GM12878 (cell line): ENCODE results near the gene PDZRN4. TPM values are rescaled to one million over a fixed set of nuclear protein-coding genes. Genes with fewer than 3 reads are reported as not detected.

Experiments
- ATAC-seq: fragments of 200-7000 bp; cut with Tn5 transposase; 3 replicates; pipeline ENCODE4 v1.9.1; 2020; ENCODE audit warnings: mild to moderate bottlenecking, moderate library complexity
- BruUV-seq: library from RNA; stranded (reverse); fragments of 400-500 nt; replicated peaks from 2 replicates; lab custom pipeline; 2021; lab: Mats Ljungman, UMichigan
- CTCF ChIA-PET: fragments of 300-600 bp; sonication (Branson Sonifier 250); formaldehyde crosslinking; extraction: SDS; loops from one replicate; lab custom pipeline; 2021; ENCODE audit warnings: inconsistent platforms; lab: Yijun Ruan, JAX
- POLR2A ChIA-PET: fragments of 350-600 bp; formaldehyde crosslinking; extraction: SDS; loops from one replicate; lab custom pipeline; 2021; ENCODE audit warnings: inconsistent platforms; lab: Charles Lee
- RAD21 ChIA-PET: fragments of 300-600 bp; sonication (Branson Sonifier 250); formaldehyde crosslinking; loops from one replicate; lab custom pipeline; 2023; ENCODE audit warnings: antibody characterized with exemption; ENCODE audit not compliant: unreplicated experiment; lab: Charles Lee
- SMC1A ChIA-PET: fragments of 300-600 bp; sonication (Branson Sonifier 250); formaldehyde crosslinking; loops from one replicate; lab custom pipeline; 2023; ENCODE audit not compliant: unreplicated experiment, uncharacterized antibody; lab: Charles Lee
- DNase-seq: peaks from one replicate; pipeline ENCODE4 v3.0.0-alpha.2; 2011; ENCODE audit warnings: low read depth, low spot score
- FAIRE-seq: peaks from 3 replicates; lab custom pipeline; 2011; peaks lifted over from hg19 to GRCh38; lab: Jason Lieb, UNC
- H2AFZ ChIP-seq: 2 replicates; pipeline ENCODE4 v1.6.0; 2011; ENCODE audit warnings: low read depth, low read length, control low read depth; ENCODE audit not compliant: control insufficient read depth
- H3K27ac ChIP-seq: 2 replicates; pipeline ENCODE4 v1.5.1; 2011; ENCODE audit warnings: control low read depth; ENCODE audit not compliant: control insufficient read depth, insufficient read depth
- H3K27me3 ChIP-seq, 2 experiments: replicated peaks in 1 of 2; 2 replicates each; pipeline versions ENCODE4 v1.6.0 to v1.6.1; 2011; ENCODE audit warnings: low read length in 1 of 2; ENCODE audit not compliant: control insufficient read depth in 2 of 2, insufficient read depth in 2 of 2
- H3K36me3 ChIP-seq, 2 experiments: 2 replicates each; pipeline ENCODE4 v1.5.1; 2011; ENCODE audit warnings: low read length in 1 of 2; ENCODE audit not compliant: control insufficient read depth in 2 of 2, insufficient read depth in 2 of 2
- H3K4me1 ChIP-seq: 2 replicates; pipeline ENCODE4 v1.6.1; 2011; ENCODE audit warnings: mild to moderate bottlenecking, low read length, moderate library complexity, mixed read lengths; ENCODE audit not compliant: control insufficient read depth, insufficient read depth
- H3K4me2 ChIP-seq: 2 replicates; pipeline ENCODE4 v1.6.0; 2011; ENCODE audit warnings: control low read depth; ENCODE audit not compliant: control insufficient read depth, insufficient read depth
- H3K4me3 ChIP-seq: fragments of 200-600 bp; sonication (generic); 2 replicates; pipeline ENCODE4 v1.5.1; 2016
- H3K79me2 ChIP-seq: 2 replicates; pipeline ENCODE4 v1.6.0; 2011; ENCODE audit warnings: low read length; ENCODE audit not compliant: control insufficient read depth, insufficient read depth
- H3K9ac ChIP-seq: 2 replicates; pipeline ENCODE4 v1.8.0; 2011; ENCODE audit warnings: low read length, control low read depth, mixed read lengths; ENCODE audit not compliant: control insufficient read depth, insufficient read depth
- H3K9me3 ChIP-seq: replicated peaks from 3 replicates; pipeline ENCODE4 v1.5.1; 2011; ENCODE audit warnings: mild to moderate bottlenecking, low read length; ENCODE audit not compliant: control insufficient read depth, insufficient read depth
- H4K20me1 ChIP-seq: 2 replicates; pipeline ENCODE4 v1.6.0; 2011; ENCODE audit not compliant: control insufficient read depth, insufficient read depth
- EP300 ChIP-seq, 2 experiments: fragments of 150-350 bp in 1 of 2; IDR thresholded peaks; 2 replicates each; pipeline ENCODE4 v1.6.1; 2011 to 2012; ENCODE audit warnings: low read depth in 2 of 2, low read length in 2 of 2, borderline replicate concordance in 1 of 2, improper control_type of control experiment in 1 of 2, inconsistent platforms in 1 of 2; ENCODE audit not compliant: control insufficient read depth in 1 of 2
- GATAD2B ChIP-seq: fragments of 450-650 bp; conservative IDR thresholded peaks from 2 replicates; pipeline ENCODE4 v1.6.1; 2017; ENCODE audit warnings: low read depth, mild to moderate bottlenecking, moderate library complexity
- MEF2B ChIP-seq: fragments of 450-650 bp; IDR thresholded peaks from 2 replicates; pipeline ENCODE4 v1.6.1; 2018; ENCODE audit warnings: mild to moderate bottlenecking, moderate library complexity; ENCODE audit not compliant: partially characterized antibody, poor library complexity, severe bottlenecking
- NFYA ChIP-seq: IDR thresholded peaks from 2 replicates; pipeline ENCODE4 v1.6.1; 2011; ENCODE audit warnings: low read depth, mild to moderate bottlenecking, low read length, improper control_type of control experiment, borderline replicate concordance
- POLR2AphosphoS2 ChIP-seq: IDR thresholded peaks from 2 replicates; pipeline ENCODE4 v1.6.1; 2011; ENCODE audit warnings: low read depth, mild to moderate bottlenecking, low read length, improper control_type of control experiment, moderate library complexity
- SIN3A ChIP-seq: IDR thresholded peaks from 2 replicates; pipeline ENCODE4 v1.6.1; 2012; ENCODE audit warnings: low read depth, low read length, improper control_type of control experiment
- ZBTB33 ChIP-seq: fragments of 450-650 bp; IDR thresholded peaks from 2 replicates; pipeline ENCODE4 v1.6.1; 2017; ENCODE audit warnings: mild to moderate bottlenecking
- WGBS: methylation state at CpG from one replicate; pipeline ENCODE4 v1.1.6; 2016; ENCODE audit warnings: low lambda C conversion rate; ENCODE audit not compliant: insufficient replicate concordance, insufficient coverage; ENCODE audit errors: missing lambda C conversion rate; 5-methylcytosine and 5-hydroxymethylcytosine counted together
- in situ Hi-C: fragments of 300-500 bp; cut with MboI; formaldehyde crosslinking; loops from 9 replicates; pipeline ENCODE4 v1.14.3; 2018; ENCODE audit warnings: mixed read lengths
- intact Hi-C: fragments of 100-400 bp; cut with micrococcal nuclease; formaldehyde crosslinking; loops from one replicate; pipeline ENCODE4 v1.14.2; 2022; ENCODE audit not compliant: unreplicated experiment
- polyA plus RNA-seq, 11 experiments: library from polyadenylated mRNA; depleted of rRNA in 4 of 11; unstranded in 6 of 11; stranded (reverse) in 5 of 11; fragments of >200 nt; fragmentation: Nextera tagmentation in 4 of 11; fragmentation: Illumina TruSeq in 1 of 11; extraction: Ambion mirVana in 4 of 11; extraction: Trizol in 1 of 11; gene quantifications; 1 replicate in 1 of 11; 2 replicates in 10 of 11; pipeline versions ENCODE4 v1.2.1 to v1.2.3, GENCODE V29; 2011 to 2016; ENCODE audit warnings: inconsistent platforms in 2 of 11, missing spikeins in 2 of 11, low read depth in 1 of 11
- total RNA-seq, 4 experiments: library from RNA; depleted of rRNA in 3 of 4; stranded (reverse); fragments of >200 nt in 3 of 4; fragmentation: Illumina TruSeq in 1 of 4; extraction: Trizol in 1 of 4; gene quantifications; 2 replicates each; pipeline versions ENCODE4 v1.2.1 to v1.2.3, GENCODE V29; 2013 to 2021
- TF ChIP-seq, protein P1 (sequence below): fragments of 450-650 bp; IDR thresholded peaks from 2 replicates; pipeline ENCODE4 v1.6.1; 2016; ENCODE audit warnings: mild to moderate bottlenecking

The PDZRN4 gene
- total and polyA plus RNA-seq, 10 of the 15 experiments (the other 5 are each of a cell fraction or from before 2014, with no cell fraction given), result 0.03 TPM; not detected in 9

- TF ChIP-seq NFYA (no peak), MEF2B (no peak), GATAD2B (no peak), POLR2AphosphoS2 (no peak), ZBTB33 (no peak), EP300 (IDR thresholded peaks at IDR 0.05; ENCODE audit: borderline replicate concordance in 1 of 2, control insufficient read depth in 1 of 2, low read depth in 2 of 2, low read length in 2 of 2) (no peak), SIN3A (no peak)
- TF ChIP-seq, protein P1, sequence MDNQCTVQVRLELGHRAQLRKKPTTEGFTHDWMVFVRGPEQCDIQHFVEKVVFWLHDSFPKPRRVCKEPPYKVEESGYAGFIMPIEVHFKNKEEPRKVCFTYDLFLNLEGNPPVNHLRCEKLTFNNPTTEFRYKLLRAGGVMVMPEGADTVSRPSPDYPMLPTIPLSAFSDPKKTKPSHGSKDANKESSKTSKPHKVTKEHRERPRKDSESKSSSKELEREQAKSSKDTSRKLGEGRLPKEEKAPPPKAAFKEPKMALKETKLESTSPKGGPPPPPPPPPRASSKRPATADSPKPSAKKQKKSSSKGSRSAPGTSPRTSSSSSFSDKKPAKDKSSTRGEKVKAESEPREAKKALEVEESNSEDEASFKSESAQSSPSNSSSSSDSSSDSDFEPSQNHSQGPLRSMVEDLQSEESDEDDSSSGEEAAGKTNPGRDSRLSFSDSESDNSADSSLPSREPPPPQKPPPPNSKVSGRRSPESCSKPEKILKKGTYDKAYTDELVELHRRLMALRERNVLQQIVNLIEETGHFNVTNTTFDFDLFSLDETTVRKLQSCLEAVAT, result no peak
- FAIRE-seq, result no peak
- no peak for ATAC-seq
Measured at GRCh38 chr12:41512497-41512896, 324.4 kb downstream of the PDZRN4 start.

More at GRCh38 chr12:41512497-41512896, 324.4 kb downstream of the PDZRN4 start:
- intact Hi-C loops, result loop anchor here (10.0 kb wide), 1 partner anchor 512 kb away; no protein-coding TSS in a partner anchor
- H3K9ac ChIP-seq, result no peak overlapping the region
- 100% methylated on average over 2 of the region's 2 CpGs for WGBS
- SMC1A ChIA-PET, result interaction anchor here (1.0 kb wide), 1 partner anchor 8 kb away, joined by 3 read pairs; no protein-coding TSS in a partner anchor
- POLR2A ChIA-PET, result no interaction called here
- H3K27ac ChIP-seq, result no peak overlapping the region
- no peaks in the 10 kb centered on the region for H3K27me3 ChIP-seq
- H3K79me2 ChIP-seq, result no peaks in the 10 kb centered on the region
- BruUV-seq, result no TSS peak
- no peaks in the 10 kb centered on the region for H3K9me3 ChIP-seq
- H3K4me1 ChIP-seq, result no peaks in the 10 kb centered on the region
- RAD21 ChIA-PET, result no interaction called here
- H3K4me2 ChIP-seq, result no peak overlapping the region
- DNase-seq, result no peak
- in situ Hi-C loops, result no loop called here
- no peaks in the 10 kb centered on the region for H3K36me3 ChIP-seq
- H4K20me1 ChIP-seq, result no peaks in the 10 kb centered on the region
- no peak overlapping the region for H3K4me3 ChIP-seq
- CTCF ChIA-PET, result no interaction called here
- no peak overlapping the region for H2AFZ ChIP-seq
